Activated T-cell treated with anti-CD3 and anti-CD28 coated beads for 48 hours (primary cell): ENCODE results near the gene ATP11A.

Source experiments
- DNase-seq: peaks from one replicate; pipeline ENCODE4 v3.0.0-alpha.2; 2020; ENCODE audit warnings: low read depth

Gene ATP11A

DNA sequence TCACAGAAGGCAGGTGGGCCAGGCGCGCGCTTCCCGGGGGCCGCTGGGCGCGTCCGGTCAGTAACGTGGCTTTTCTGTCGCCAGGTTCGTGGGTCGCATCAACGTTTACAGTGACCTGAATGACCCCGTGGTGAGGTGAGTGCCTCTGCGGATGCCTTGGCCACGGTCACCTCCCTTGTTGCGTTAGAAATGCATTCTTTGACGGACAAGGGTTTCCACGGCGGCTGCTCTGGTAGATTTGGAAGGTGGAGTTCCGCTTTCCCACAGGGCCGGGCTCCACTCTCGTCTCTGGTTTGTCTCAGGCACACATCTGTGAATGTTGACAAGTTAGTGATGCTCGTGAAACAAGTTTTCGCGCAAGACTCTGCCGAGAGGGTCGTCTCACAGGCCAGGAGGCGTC, 130.0 kb downstream of the ATP11A start:
- DNase-seq: no peak

- DNase-seq: no peak
Measured at GRCh38 chr13:112820318-112820717, 130.5 kb downstream of the ATP11A start.

- no peak for DNase-seq
Measured at GRCh38 chr13:112821340-112822055, 131.7 kb downstream of the ATP11A start.

- DNase-seq: no peak
Measured at GRCh38 chr13:112822851-112823250, 133.0 kb downstream of the ATP11A start.

GRCh38 chr13:112824429-112824828, 134.6 kb downstream of the ATP11A start:
- no peak for DNase-seq

GRCh38 chr13:112825071-112825470, 135.2 kb downstream of the ATP11A start:
- no peak for DNase-seq

DNA sequence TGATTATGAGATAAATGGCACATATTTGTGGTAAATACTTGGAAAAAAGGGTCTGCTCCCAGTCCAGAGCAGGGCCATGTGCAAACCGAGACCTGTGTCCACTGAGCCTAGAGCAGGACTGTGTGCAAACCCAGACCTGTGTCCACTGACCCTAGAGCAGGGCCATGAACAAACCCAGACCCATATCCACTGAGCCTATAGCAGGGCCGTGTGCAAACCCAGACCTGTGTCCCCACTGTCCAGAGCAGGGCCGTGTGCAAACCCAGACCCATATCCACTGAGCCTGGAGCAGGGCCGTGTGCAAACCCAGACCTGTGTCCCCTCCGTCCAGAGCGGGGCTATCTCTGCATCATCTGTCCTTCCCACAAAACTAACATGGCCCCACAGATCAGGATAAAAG, 136.0 kb downstream of the ATP11A start:
- DNase-seq: no peak

- DNase-seq: no peak
Measured at GRCh38 chr13:112826565-112826964, 136.7 kb downstream of the ATP11A start.

DNA sequence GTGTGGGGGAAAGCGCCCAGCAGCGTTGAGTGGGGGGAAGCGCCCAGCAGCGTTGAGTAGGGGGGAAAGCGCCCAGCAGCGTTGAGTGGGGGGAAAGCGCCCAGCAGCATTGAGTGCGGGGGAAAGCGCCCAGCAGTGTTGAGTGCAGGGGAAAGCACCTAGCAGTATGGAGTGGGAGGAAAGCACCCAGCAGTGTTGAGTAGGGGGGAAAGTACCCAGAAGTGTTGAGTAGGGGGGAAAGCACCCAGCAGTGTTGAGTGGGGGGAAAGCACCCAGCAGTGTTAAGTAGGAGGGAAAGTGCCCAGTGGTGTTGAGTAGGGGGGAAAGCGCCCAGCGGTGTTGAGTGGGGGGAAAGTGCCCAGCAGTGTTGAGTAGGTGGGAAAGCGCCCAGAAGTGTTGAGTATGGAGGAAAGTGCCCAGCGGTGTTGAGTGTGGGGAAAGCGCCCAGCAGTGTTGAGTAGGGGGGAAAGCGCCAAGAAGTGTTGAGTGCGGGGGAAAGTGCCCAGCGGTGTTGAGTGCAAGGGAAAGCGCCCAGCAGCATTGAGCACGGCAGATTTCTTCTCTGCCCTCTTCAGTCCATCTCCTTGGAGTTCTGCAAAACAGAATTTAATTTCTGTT, 138.4 kb downstream of the ATP11A start:
- no peak for DNase-seq

- no peak for DNase-seq
Measured at GRCh38 chr13:112828756-112829155, 138.9 kb downstream of the ATP11A start.

- DNase-seq: no peak
Measured at GRCh38 chr13:112831196-112831595, 141.4 kb downstream of the ATP11A start.

- DNase-seq: no peak
Measured at GRCh38 chr13:112831801-112832200, 142.0 kb downstream of the ATP11A start.

DNA sequence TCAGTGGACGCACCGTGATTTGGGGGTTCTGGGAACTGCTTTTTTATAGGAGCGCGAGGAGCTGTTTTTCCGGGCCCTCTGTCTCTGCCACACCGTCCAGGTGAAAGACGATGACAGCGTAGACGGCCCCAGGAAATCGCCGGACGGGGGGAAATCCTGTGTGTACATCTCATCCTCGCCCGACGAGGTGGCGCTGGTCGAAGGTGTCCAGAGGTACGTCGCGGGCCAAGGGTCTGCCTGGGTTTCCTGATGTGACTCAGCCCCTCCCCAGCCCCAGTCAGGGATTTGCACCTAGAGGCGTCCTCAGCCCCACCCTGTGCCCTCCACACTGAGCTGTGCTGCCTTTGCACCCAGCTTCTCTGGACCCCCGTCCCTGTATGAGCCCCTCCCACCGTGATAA, 143.0 kb downstream of the ATP11A start:
- no peak for DNase-seq

- no peak for DNase-seq
Measured at GRCh38 chr13:112833551-112834257, 143.9 kb downstream of the ATP11A start.

GRCh38 chr13:112835344-112835743, 145.5 kb downstream of the ATP11A start:
- no peak for DNase-seq

- DNase-seq: no peak
Measured at GRCh38 chr13:112835796-112836195, 146.0 kb downstream of the ATP11A start.

DNA sequence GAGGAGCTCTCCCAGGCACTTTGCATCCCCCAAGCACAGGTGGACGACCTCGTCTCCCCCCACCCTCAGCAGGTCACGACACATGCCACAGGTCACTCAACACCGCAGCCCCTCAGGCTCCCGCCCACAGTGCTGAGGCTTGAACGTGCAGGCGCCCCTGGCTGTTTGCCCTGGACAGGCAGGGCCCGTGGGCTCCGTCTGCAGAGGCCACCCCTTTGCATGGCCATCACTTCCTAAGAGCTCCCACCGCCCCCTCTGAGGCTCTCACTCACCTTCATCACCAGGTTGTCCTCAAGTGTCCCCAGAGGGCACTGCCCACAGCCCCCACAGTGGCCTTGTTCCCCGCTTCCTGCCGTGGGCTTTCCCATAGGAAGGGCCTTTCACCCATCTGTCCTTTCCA, 147.1 kb downstream of the ATP11A start:
- DNase-seq: no peak

DNA sequence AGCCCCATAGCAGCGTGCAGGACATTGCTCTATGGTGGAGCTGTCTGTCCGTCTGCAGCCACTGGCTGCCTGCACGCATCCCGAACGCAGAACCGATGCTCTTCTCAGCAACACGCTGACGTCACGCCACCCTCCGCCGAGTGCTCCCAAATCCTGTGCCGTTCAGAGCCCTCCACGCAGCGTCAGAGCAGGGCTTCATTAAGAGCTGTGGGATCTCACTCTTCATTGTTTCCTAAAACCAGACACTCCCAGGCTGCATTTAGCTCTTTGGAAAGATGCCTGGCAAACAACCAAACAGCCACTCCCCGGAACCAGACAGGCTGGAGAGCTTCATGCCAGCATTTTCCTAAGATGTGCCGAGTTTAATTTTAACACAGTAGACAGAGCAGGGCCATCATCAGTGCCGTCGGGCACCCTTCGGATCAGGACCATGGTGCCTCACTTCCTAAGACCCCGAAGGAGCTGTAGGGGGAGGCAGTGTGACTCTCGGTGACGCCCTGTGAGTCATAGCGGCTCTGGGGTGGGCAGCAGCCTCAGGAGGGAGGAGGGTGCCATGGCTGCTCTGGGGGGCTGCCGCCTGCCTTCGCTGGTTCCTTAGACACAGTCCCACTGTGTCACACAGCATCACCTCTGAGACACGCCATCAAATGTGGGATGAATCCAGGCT, 147.7 kb downstream of the ATP11A start:
- DNase-seq: no peak

- no peak for DNase-seq
Measured at GRCh38 chr13:112838038-112838841, 148.4 kb downstream of the ATP11A start.

DNA sequence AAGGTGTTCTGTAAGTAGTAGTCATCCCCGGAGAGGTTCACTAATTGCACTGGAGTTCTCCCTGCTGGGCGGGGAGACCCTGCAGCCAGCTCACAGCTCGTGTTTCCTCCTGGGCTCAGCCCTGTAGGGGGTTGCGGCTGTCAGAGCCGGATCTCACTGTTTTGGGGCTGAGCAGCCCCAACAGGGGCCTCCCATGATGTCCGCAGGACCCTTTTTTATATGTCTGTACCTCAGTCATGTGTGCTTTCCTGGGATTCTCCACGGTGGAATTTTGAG, 148.9 kb downstream of the ATP11A start:
- no peak for DNase-seq

DNA sequence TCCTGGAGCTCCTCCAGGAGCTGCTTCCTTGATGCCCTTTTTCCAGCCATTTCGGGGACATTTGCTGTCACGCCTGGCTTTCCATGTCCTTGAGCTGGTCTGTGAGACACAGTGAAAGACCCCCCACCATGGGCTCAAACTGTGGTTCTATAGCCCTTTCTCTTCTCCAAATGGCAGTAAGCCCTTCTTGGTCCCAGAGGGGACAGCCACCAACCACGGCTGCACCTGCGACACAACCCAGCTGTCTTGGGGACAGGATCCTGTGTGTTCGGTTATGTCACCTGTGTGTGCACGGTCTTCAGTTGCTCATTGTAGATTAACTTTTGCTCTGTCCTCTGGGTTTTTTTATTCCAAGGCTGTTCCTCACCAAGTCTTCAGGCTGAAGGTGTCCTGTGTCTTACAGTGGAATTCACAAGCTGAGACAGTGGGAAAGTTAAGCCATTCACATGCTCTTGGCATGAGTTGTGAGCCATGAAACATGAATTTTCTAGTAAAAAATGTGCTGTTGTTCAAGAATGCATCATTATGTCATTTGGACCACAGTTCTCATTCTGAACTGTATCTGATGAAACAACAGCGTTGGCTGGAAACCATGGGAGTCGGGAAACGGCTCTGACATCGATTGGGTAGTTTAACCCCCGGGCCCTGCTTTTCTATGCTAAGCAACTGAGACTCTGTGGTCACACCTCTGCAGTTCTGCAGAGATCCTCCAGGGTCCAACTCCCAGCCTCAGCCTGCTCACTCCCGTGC, 149.7 kb downstream of the ATP11A start:
- DNase-seq: no peak
